ENCODE data around the gene DYNLL1.
A peak's percentile ranks its signal among the peaks of the same experiment; 100 is the strongest.

The DYNLL1 gene

DNA sequence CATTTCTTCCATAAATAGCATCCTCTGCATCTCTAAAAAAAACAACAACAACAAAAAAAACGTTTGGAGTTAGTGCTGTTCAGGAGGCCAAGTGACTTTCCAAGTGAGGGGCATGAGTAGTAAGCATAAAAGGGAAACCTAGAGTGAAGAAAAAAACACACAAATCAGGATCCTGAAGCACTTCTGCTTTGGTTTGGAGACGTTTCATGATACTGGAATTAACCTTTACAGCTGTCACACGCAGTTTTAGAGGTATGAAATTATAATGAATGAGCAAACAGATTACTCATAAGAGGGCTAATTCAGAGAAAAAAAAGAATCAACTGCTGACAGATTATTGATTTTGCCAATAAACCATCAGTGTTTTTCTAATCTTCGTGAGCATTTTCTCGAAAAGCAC, 30.2 kb upstream of the DYNLL1 start:
- Histone ChIP-seq H3K27me3 (ENCODE audit: insufficient read depth, low read length) (no peaks in the 10 kb centered on the region), H3K27ac (ENCODE audit: low read depth, low read length) (no peak overlapping the region), H3K79me2 (ENCODE audit: control insufficient read depth, insufficient read depth, low read length, unreplicated experiment) (peaks cover 68% of the 10 kb centered on the region), H3K36me3 (ENCODE audit: insufficient read depth, low read length) (peaks cover 32% of the 10 kb centered on the region), H3K4me3 (ENCODE audit: low read depth, low read length) (no peak overlapping the region), H3K4me1 (ENCODE audit: control insufficient read depth, insufficient read depth, low read length, unreplicated experiment) (peaks cover 5% of the 10 kb centered on the region), H2AFZ (ENCODE audit: low read length, unreplicated experiment) (no peak overlapping the region)

DNA sequence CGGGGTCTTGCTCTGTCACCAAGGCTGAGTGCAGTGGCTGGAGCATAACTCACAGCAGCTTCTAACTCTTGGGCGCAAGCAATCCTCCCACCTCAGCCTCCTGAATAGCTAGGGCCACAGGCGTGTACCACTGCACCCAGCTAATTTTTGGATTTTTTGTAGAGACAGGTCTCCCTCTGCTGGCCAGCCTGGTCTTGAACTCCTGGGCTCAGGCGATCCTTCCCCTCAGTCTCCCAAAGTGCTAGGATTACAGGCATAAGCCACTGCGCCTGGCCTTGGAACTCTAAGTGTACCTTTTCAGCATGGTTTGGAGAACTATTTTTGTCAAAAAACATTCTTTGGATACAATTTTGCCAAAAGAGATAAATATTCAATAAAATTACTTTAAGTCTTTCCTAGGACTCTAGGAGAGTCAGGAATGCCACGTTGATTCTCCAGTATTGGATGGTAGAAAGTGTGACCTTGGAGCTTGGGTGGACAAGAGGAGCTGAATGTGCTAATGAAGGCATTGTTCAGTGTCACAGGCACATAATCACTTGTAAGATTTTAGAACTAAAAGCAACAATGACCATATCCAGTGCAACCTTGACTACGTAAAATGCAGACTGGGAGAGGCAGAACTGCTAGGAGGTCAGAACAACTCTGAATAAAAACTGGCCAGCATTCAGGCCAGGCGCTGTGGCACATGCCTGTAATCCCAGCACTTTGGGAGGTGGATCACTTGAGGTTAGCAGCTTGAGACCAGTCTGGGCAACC, 29.2 kb upstream of the DYNLL1 start:
- peaks cover 32% of the 10 kb centered on the region for H3K36me3 ChIP-seq (ENCODE audit: insufficient read depth, low read length)
- no peak overlapping the region for H3K27ac ChIP-seq (ENCODE audit: low read depth, low read length)
- no peak overlapping the region for H2AFZ ChIP-seq (ENCODE audit: low read length, unreplicated experiment)
- H3K4me1 ChIP-seq (ENCODE audit: control insufficient read depth, insufficient read depth, low read length, unreplicated experiment), result peaks cover 5% of the 10 kb centered on the region
- H3K79me2 ChIP-seq (ENCODE audit: control insufficient read depth, insufficient read depth, low read length, unreplicated experiment), result peaks cover 74% of the 10 kb centered on the region
- H3K4me3 ChIP-seq (ENCODE audit: low read depth, low read length), result no peak overlapping the region
- H3K27me3 ChIP-seq (ENCODE audit: insufficient read depth, low read length), result no peaks in the 10 kb centered on the region

DNA sequence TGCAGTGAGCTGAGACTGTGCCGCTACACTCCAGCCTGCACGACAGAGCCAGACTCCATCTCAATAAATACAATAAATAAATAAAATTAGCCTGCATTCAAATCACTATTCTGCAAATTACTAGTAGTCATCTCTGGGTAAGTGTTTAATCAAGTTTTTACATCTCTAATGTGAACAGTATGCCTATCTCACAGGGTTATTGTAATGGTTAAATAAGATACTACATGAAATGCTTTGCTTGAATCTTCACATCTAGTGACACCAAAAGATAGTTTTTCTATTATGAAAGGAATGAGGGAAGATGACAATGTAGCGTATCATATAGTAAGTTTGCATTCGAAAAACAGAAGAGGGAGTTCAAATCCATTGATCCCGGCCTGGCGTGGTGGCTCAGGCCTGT, 28.5 kb upstream of the DYNLL1 start:
- H3K4me3 ChIP-seq (ENCODE audit: low read depth, low read length), result no peak overlapping the region; the same call in 1 of the 2 replicates
- no peaks in the 10 kb centered on the region for H3K27me3 ChIP-seq (ENCODE audit: insufficient read depth, low read length)
- peaks cover 8% of the 10 kb centered on the region for H3K4me1 ChIP-seq (ENCODE audit: control insufficient read depth, insufficient read depth, low read length, unreplicated experiment)
- no peak overlapping the region for H2AFZ ChIP-seq (ENCODE audit: low read length, unreplicated experiment)
- peaks cover 28% of the 10 kb centered on the region for H3K36me3 ChIP-seq (ENCODE audit: insufficient read depth, low read length)
- H3K27ac ChIP-seq (ENCODE audit: low read depth, low read length), result no peak overlapping the region
- H3K79me2 ChIP-seq (ENCODE audit: control insufficient read depth, insufficient read depth, low read length, unreplicated experiment), result peaks cover 77% of the 10 kb centered on the region

DNA sequence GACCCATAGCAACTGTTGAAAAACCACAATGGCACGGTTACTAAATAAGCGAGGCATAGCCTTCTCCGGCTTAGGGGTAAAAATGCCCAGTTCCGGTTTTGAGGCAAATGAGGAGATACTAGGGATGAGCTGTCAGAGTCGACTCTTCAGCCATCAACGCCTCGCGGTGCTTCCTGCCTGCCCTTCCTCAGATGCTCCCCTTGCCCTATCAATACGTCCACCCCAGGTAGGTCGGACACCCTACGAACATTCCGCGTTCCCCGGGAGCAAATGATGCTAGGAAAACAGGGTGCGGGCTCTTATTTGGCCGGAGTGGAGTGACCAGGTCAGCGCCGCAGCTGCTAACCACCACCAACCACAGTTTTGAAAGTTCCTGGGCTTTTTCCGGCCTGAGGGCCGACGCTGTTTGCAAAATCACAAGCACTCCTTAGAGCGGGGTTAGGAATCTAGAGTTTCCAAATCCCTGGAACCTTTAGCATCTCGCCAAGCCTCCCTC, 27.5 kb upstream of the DYNLL1 start:
- H3K4me3 ChIP-seq (ENCODE audit: low read depth, low read length), result peak overlapping the region; percentile 84
- peak overlapping the region; percentile 71 for H3K27ac ChIP-seq (ENCODE audit: low read depth, low read length)
- H3K4me1 ChIP-seq (ENCODE audit: control insufficient read depth, insufficient read depth, low read length, unreplicated experiment), result peaks cover 11% of the 10 kb centered on the region
- peaks cover 86% of the 10 kb centered on the region for H3K79me2 ChIP-seq (ENCODE audit: control insufficient read depth, insufficient read depth, low read length, unreplicated experiment)
- H2AFZ ChIP-seq (ENCODE audit: low read length, unreplicated experiment), result no peak overlapping the region
- peaks cover 21% of the 10 kb centered on the region; the same call in 1 of the 2 replicates for H3K36me3 ChIP-seq (ENCODE audit: insufficient read depth, low read length)
- no peaks in the 10 kb centered on the region for H3K27me3 ChIP-seq (ENCODE audit: insufficient read depth, low read length)

DNA sequence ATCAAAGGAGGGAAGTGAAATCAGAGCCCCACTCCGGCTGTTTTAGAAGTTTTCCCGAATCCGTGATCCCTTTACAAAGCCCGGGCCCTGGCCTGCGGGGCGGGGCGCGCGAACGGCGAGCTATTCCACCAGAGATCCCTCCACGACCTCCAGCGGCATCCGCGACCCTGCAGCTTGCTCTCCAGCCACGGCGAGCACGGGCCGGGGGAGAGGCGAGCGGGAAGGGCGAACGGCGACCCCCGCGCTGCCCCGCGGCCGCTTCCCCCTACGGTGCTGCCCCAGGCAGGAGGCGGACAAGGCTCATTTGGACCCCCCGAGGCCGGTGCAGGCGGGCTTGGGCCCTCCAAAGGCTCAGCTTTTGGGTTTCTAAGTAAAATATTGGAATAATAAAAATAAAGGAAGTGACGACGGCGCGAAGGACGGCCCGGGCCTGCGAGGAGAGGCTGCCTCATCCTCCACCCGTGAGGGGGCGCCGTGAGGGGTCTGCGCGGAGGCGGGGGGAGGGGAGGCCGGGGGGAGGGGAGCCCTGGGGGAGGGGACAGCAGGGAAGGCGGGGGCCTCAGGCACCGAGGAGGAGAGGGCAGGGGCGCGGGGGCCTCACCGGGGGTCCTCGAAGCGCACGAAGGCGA, 27.0 kb upstream of the DYNLL1 start:
- Histone ChIP-seq H2AFZ (ENCODE audit: low read length, unreplicated experiment) (peak overlapping the region; percentile 51), H3K36me3 (ENCODE audit: insufficient read depth, low read length) (peaks cover 15% of the 10 kb centered on the region; the same call in 1 of the 2 replicates), H3K4me3 (ENCODE audit: low read depth, low read length) (peak overlapping the region; percentile 84), H3K27me3 (ENCODE audit: insufficient read depth, low read length) (no peaks in the 10 kb centered on the region), H3K27ac (ENCODE audit: low read depth, low read length) (peak overlapping the region; percentile 71), H3K79me2 (ENCODE audit: control insufficient read depth, insufficient read depth, low read length, unreplicated experiment) (peaks cover 82% of the 10 kb centered on the region), H3K4me1 (ENCODE audit: control insufficient read depth, insufficient read depth, low read length, unreplicated experiment) (peaks cover 14% of the 10 kb centered on the region)

DNA sequence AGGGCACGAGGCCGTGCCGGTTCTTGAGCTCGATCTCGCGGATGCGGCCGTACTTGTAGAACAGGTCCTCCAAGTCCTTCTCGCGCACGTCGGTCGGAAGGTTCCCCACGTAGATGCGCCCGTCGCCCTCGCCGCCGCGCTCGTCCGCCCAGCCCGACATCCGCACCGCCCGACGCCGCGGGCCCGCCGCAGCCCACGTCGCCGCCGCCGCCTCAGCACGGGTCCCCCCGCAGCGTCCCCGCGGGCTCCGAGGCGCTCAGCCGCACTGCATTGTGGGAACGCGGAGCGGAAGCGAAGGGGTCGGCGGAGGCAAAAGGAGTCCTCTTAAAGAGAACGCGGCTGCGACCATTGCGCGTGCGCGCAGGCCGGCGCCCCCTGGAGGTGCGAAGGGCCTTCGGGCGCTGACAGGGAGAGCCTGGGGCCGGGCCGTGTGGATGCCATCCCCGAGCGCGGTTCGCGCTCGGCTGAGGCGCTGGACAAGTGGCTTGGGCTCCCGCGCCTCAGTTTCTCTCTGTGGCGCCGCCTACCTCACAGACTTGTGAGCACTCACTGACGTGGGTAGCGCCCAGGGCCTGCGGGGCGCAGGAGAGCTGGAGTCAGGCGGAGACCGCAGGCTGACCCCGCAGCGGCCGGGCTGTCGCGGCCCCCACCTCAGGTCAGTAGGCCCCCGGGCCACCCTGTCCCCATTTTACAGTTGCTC, 26.3 kb upstream of the DYNLL1 start, which contains the start of gene SRSF9:
SRSF9 (minus strand) TSS at position 299 of the 700 bp plus-strand sequence; CDS start at position 160, 139 bp downstream.
- H3K27ac ChIP-seq (ENCODE audit: low read depth, low read length), result peak within 1 kb of the TSS; percentile 71
- peaks cover 21% of the 10 kb centered on the region for H3K4me1 ChIP-seq (ENCODE audit: control insufficient read depth, insufficient read depth, low read length, unreplicated experiment)
- peaks cover 75% of the 10 kb centered on the region for H3K79me2 ChIP-seq (ENCODE audit: control insufficient read depth, insufficient read depth, low read length, unreplicated experiment)
- H3K27me3 ChIP-seq (ENCODE audit: insufficient read depth, low read length), result no peaks in the 10 kb centered on the region
- peaks cover 9% of the 10 kb centered on the region; the same call in 1 of the 2 replicates for H3K36me3 ChIP-seq (ENCODE audit: insufficient read depth, low read length)
- H3K4me3 ChIP-seq (ENCODE audit: low read depth, low read length), result peak within 1 kb of the TSS; percentile 84
- H2AFZ ChIP-seq (ENCODE audit: low read length, unreplicated experiment), result peak within 1 kb of the TSS; percentile 85

DNA sequence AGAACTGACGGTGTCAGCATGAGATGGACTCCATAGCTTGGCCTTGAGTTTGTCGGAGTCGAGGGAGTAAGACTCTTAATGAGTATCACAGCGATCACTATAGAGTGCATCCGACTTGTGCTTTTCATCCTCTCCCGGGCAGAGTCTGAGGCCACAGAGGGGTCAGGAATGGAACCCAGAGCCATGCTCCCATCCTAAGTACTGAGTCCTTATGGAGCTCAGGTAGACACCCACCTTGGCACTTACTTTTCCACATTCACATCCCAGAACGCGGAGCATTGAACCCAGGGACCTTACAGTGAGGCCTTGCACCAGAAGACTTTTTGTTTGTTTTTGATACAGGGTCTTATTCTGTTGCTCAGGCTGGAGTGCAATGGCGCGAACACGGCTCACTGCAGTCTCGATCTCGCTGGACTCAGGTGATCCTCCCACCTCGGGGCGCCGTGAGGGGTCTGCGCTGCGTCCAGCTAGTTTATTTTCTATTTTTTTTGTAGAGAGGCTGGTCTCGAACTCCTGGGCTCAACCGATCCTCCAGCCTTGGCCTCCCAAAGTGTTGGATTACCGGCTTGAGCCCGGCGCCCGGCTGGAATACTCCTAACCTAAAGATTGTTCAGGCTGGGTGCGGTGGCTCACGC, 25.6 kb upstream of the DYNLL1 start:
- Histone ChIP-seq H3K27ac (ENCODE audit: low read depth, low read length) (peak overlapping the region; percentile 71), H3K4me1 (ENCODE audit: control insufficient read depth, insufficient read depth, low read length, unreplicated experiment) (peaks cover 27% of the 10 kb centered on the region), H3K27me3 (ENCODE audit: insufficient read depth, low read length) (no peaks in the 10 kb centered on the region), H3K4me3 (ENCODE audit: low read depth, low read length) (peak overlapping the region; percentile 84), H2AFZ (ENCODE audit: low read length, unreplicated experiment) (peak overlapping the region; percentile 85), H3K36me3 (ENCODE audit: insufficient read depth, low read length) (peaks cover 8% of the 10 kb centered on the region; the same call in 1 of the 2 replicates), H3K79me2 (ENCODE audit: control insufficient read depth, insufficient read depth, low read length, unreplicated experiment) (peaks cover 71% of the 10 kb centered on the region)

DNA sequence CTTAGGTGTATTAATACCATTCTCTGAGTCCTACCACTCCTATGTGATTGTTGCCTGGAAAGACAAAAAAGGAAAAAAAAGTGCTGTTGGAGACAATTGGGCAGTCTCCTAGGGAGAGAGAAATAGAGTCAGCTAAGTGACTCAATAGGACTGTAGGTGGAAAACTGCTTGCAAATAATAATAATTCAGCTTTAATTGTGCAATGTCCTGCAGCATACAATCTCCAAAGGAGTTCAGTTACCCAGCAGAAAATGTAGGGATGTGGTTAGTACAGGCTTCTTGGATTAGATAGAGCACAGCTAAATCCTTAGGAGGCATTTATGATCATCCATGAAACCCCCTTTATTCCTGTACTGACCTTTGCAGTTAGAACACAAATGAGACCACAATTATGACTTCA, 23.4 kb upstream of the DYNLL1 start:
- peaks cover 50% of the 10 kb centered on the region for H3K79me2 ChIP-seq (ENCODE audit: control insufficient read depth, insufficient read depth, low read length, unreplicated experiment)
- H3K27ac ChIP-seq (ENCODE audit: low read depth, low read length), result no peak overlapping the region
- H3K4me3 ChIP-seq (ENCODE audit: low read depth, low read length), result no peak overlapping the region
- H2AFZ ChIP-seq (ENCODE audit: low read length, unreplicated experiment), result no peak overlapping the region
- peaks cover 28% of the 10 kb centered on the region for H3K4me1 ChIP-seq (ENCODE audit: control insufficient read depth, insufficient read depth, low read length, unreplicated experiment)
- H3K36me3 ChIP-seq (ENCODE audit: insufficient read depth, low read length), result no peaks in the 10 kb centered on the region
- no peaks in the 10 kb centered on the region for H3K27me3 ChIP-seq (ENCODE audit: insufficient read depth, low read length)

DNA sequence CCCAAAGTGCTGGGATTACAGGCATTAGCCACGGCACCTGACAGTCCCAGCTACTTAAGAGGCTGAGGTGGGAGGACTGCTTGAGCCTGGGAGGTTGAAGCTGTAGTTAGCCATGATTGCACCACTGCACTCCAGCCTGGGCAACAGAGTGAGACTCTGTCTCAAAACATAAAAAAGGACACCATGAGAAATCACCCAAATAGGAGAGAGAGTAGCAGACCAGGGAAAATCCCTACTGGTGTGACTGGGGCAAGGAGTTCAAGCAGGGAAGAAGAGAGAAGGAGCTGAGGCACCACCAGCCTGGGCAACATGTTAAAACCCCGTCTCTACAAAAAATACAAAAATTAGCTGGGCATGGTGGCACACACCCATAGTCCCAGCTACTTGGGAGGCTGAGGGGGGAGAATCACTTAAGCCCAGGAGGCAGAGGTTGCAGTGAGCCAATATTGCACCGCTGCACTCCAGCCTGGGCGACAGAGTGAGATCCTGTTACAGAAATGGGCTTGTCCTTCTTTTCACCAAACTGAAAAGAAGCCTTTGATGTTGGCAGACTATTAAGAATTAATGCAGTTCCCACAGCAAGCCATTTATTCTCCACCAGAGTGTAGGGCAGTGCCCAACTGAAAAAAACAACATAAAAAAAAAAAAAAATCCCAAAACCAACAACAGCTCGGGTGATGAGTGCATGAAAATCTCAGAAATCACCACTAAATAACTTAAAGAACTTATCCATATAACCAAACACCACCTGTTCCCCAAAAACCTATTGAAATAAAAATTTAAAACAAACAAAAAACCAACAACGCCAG, 21.9 kb upstream of the DYNLL1 start:
- H3K27ac ChIP-seq (ENCODE audit: low read depth, low read length), result peak overlapping the region; percentile 56
- H3K27me3 ChIP-seq (ENCODE audit: insufficient read depth, low read length), result no peaks in the 10 kb centered on the region
- peak overlapping the region; percentile 35; the same call in 1 of the 2 replicates for H3K4me3 ChIP-seq (ENCODE audit: low read depth, low read length)
- H3K79me2 ChIP-seq (ENCODE audit: control insufficient read depth, insufficient read depth, low read length, unreplicated experiment), result peaks cover 35% of the 10 kb centered on the region
- peaks cover 28% of the 10 kb centered on the region for H3K4me1 ChIP-seq (ENCODE audit: control insufficient read depth, insufficient read depth, low read length, unreplicated experiment)
- H2AFZ ChIP-seq (ENCODE audit: low read length, unreplicated experiment), result no peak overlapping the region
- H3K36me3 ChIP-seq (ENCODE audit: insufficient read depth, low read length), result no peaks in the 10 kb centered on the region

All from ACC112 (cell line).